ENCODE data around the gene ANKDD1A.

The ANKDD1A gene

DNA sequence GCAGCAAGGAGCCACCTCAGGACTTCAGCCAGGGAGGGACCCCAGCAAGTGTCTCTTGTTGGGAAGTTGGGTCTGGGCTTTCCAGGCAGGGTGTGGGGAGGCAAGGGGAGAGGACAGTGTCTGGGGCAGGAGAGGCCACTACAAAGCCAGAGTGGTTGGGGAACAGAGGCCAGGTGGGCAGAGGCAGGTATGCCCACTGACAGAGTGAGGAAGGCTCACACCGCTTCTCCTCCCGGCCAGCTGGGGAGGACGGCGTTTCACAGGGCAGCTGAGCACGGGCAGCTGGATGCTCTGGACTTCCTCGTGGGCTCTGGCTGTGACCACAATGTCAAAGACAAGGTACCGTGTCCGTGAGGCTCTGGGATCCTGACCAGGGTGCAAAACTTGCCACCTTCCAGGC, 15.0 kb downstream of the ANKDD1A start:
- no peak for DNase-seq

- DNase-seq = peak; percentile 29
Observed at GRCh38 chr15:64928626-64929220, 17.0 kb downstream of the ANKDD1A start.

DNA sequence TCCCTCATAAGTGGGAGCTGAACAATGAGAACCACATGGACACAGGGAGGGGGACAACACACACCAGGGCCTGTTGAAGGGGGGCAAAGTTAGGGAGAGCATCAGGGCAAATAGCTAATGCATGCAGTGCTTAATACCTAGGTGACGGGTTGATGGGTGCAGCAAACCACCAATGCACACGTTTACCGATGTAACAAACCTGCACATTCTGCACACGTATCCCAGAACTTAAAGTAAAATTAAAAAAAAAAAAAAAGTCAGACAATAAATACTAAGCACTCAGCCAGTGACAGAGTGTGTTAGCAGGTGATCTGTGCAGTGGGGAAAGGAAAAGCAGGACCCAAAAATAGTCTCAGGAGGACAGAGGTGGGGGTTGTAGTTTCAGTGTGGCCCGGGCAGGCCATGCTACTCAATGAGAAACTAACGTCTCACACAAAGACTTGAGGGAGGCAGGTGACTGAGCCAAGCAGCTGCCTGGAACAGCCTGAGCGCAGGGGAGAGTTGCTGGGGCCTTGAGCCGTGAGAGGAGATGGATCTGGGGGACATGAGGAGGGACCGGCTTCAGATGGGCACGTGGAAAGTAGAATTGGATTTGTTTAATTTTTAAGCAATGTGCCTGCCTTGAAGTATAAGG, 18.4 kb downstream of the ANKDD1A start:
- no peak for DNase-seq

- no peak for DNase-seq
Observed at GRCh38 chr15:64930778-64931371, 19.2 kb downstream of the ANKDD1A start.

GRCh38 chr15:64931381-64931780, 19.7 kb downstream of the ANKDD1A start:
- DNase-seq = no peak

DNA sequence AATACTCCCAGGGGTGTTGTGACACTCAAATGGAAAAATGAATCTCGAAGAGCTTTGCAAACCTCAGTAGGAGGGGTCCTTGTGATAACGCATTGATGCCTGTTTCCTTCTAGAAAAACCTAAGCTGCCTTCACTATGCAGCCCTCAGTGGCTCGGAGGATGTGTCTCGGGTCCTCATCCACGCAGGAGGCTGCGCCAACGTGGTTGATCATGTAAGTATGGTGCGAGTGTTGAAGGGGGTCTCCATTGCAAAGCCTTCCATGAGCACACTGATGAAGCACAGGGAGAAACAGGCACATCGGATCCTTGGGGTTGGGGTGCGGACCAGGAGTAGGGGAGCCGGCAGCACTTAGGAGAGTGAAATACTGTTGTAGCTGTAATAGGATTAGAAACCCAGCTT, 22.3 kb downstream of the ANKDD1A start:
- no peak for DNase-seq

DNA sequence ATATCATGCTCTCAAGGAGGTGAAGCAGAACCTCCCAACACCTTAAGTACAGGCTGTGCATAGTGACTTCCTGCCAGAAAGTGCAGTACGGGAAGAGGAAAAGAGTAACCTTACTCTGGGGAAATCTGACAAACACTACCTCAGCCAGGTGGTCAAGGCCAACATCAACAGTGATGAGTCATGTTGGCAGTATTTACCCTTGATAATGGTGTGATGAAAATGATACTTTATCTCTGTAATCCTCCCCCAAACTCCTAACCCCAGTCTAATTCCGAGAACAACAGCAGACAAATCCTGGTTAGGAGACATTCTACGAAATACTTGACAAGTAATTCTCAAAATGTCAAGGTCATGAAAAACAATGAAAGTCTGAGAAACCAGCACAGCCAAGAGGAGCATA, 26.5 kb downstream of the ANKDD1A start:
- peak; percentile 81 for DNase-seq

GRCh38 chr15:64942356-64942755, 30.7 kb downstream of the ANKDD1A start:
- DNase-seq = no peak

DNA sequence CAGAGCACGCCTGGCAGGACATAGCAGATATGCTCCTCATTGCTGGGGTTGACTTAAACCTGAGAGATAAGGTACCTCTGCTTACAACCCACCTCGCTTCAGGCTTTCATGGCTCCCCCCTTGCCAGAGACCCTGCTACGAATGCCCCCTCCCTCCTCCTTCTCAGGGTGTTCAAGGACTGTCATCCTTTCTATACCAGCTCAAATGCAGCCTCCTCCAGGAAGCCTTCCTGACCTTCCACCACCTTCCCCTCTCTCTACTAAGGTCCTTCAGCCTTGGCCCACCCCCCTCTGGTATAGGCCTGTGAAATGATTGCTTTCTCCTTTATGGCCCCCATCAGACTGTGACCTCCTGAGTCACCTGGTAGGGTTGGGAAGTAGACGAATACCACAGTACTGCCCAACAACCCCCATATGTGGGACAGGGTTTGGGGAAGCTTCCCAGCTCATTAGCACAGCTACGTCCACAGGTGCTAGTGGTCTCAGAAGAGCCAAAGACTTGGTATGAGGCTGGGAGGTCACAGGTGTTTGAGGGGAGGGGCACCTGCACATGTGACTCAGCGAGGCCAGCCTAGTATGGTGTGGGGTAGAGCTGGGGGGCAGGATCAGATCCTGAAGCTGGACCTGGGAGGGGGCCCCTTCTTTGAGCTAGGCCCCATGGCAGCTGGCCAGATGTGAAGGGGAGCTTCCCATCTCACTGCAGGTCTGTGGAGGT, 32.0 kb downstream of the ANKDD1A start:
- no peak for DNase-seq

GRCh38 chr15:64944961-64945360, 33.3 kb downstream of the ANKDD1A start:
- no peak for DNase-seq

DNA sequence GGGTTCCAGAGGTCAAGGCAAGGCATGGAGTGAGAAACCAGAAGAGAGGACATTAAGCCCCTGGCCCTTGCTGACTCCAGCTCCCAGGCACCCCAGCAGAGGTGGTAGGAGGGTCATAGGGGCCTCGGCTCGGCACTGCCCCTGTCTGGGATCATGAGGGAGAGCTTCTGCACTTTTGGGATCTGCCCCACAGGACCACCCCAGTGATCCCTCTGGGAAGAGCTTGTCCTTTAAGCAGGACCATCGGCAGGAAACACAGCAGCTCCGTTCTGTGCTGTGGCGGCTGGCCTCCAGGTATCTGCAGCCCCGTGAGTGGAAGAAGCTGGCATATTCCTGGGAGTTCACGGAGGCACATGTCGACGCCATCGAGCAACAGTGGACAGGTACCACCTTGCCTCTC, 35.5 kb downstream of the ANKDD1A start:
- DNase-seq = no peak

GRCh38 chr15:64948916-64949315, 37.2 kb downstream of the ANKDD1A start:
- peak; percentile 51 for DNase-seq

DNA sequence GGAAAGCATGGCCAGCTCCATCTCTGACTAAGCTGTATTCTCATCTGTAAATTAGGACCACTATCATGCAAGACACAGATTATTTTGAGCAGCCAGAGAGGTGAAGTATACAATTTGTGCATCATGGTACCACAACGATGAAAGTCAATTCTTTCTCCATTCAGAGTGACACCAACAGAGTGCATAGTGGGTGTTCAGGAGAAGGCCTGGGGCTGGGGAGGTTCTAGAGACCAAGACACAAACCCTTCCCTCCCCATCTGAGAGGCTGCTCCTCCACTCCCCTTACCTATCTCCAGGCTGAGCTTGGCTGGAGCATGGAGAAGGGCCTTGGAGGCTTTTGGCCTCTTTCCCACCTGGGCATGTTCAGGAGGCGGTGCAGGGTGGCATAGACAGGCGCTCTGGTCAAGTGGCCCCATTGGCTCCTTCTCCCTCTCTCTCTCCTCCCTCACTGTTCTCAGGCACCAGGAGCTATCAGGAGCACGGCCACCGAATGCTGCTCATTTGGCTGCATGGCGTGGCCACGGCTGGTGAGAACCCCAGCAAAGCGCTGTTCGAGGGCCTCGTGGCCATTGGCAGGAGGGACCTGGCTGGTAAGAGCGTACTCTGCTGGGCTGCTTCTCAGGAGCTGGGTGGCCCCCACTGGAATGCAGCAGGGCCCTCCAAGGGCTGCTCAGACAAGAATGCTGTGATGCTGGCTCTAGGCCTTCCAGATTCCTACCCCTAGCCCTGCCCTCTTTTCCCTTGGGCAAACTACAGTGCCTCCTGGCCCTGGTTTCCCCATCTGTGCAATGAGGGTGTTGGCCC, 37.9 kb downstream of the ANKDD1A start:
- no peak for DNase-seq

- DNase-seq = peak; percentile 13
Observed at GRCh38 chr15:64950888-64951287, 39.2 kb downstream of the ANKDD1A start.

GRCh38 chr15:64951777-64952418, 40.2 kb downstream of the ANKDD1A start:
- no peak for DNase-seq

DNA sequence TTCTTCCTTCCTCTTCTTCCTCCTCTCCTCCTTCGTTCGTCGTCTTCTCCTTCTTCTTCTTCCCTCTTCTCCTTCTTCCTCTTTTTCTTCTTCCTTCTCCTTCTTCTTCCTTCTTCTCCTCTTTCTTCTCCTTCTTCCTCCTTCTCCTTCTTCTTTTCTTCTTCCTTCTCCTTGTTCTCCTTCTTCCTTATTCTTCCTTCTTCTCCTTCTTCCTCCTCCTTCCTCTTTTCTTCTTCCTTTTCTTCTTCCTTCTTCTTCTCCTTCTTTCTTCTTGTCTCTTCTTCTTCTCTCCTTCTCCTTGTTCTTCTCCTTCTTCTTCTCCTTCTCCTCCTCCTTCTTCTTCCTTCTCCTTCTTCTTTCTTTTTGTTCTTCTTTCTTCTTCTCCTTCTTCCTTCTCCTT, 42.7 kb downstream of the ANKDD1A start:
- DNase-seq = no peak

GRCh38 chr15:64959128-64959527, 47.4 kb downstream of the ANKDD1A start:
- DNase-seq = no peak

DNA sequence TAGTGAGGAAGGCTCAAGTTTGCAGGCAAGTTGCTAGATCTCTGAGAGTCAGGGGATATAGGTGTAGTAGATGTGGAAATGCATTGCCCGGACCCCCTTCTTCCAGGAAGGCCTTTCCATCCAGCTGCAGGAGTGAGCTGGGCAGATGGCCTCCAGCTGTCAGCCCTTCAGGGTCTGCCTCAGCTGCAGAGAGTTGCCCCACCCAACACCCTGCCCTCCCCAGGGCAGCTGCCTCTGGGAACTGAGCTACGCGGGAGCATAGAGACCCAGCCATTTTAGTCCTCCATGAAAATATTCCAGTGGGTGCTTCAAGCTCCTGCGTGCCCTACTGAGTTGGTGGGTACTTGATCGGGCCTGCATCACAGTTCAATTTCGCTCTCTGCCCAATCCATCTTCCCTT, 48.5 kb downstream of the ANKDD1A start:
- DNase-seq = no peak

DNA sequence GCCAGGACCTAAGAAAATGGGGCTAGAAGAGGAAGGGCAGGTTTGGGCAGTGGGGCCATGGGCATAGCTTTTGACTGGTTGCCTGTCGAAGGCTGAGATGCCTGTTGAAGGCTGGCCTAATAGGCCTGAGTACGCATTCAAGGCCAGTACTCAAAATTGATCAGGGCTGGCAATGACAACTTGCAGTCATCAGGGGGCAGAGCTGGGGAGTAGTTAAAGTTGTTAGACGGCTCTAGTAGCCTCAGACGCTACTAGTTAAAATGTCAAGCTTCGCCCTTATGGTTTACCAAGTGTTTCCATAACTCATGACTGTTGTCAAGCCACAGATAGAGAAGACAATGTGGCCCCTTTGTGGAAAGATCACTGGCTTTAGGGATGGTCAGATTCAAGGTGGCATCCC, 49.3 kb downstream of the ANKDD1A start:
- DNase-seq = no peak

- DNase-seq = no peak
Observed at GRCh38 chr15:64969401-64969800, 57.7 kb downstream of the ANKDD1A start.

- DNase-seq = no peak
Observed at GRCh38 chr15:64970698-64971097, 59.0 kb downstream of the ANKDD1A start.

GRCh38 chr15:64975390-64975789, 63.7 kb downstream of the ANKDD1A start:
- no peak for DNase-seq

- DNase-seq = peak; percentile 91
Observed at GRCh38 chr15:64979252-64979710, 67.6 kb downstream of the ANKDD1A start.
